Esophagus muscularis mucosa (tissue), 4 donors: ENCODE results near the gene ST6GALNAC6. TPM values are rescaled to one million over a fixed set of nuclear protein-coding genes. Genes with fewer than 3 reads are reported as not detected.

Experiments
- DNase-seq: peaks from one replicate; pipeline ENCODE4 v3.0.0-alpha.2; 2017; ENCODE audit errors: extremely low spot score
- H3K27ac ChIP-seq, 4 donors: fragments of 200-600 bp; sonication (generic); replicated peaks in 1 of 4; 1 replicate in 3 of 4; 2 replicates in 1 of 4; pipeline ENCODE4 v1.5.1; 2016 to 2019; ENCODE audit warnings: mild to moderate bottlenecking in 1 of 4
- H3K27me3 ChIP-seq, 4 donors: fragments of 200-600 bp; sonication (generic); one replicate each; pipeline versions ENCODE4 v1.5.1 to v1.6.0; 2016 to 2019
- H3K36me3 ChIP-seq, 4 donors: fragments of 200-600 bp; sonication (generic); one replicate each; pipeline ENCODE4 v1.5.1; 2016 to 2019
- H3K4me1 ChIP-seq, 4 donors: fragments of 200-600 bp; sonication (generic); one replicate each; pipeline ENCODE4 v1.5.1; 2016 to 2019
- H3K4me3 ChIP-seq, 4 donors: fragments of 200-600 bp; sonication (generic); 1 replicate in 2 of 4; 2 replicates in 2 of 4; pipeline ENCODE4 v1.5.1; 2016 to 2019; ENCODE audit warnings: mild to moderate bottlenecking in 4 of 4, moderate library complexity in 1 of 4
- H3K9me3 ChIP-seq, 4 donors: fragments of 200-600 bp; sonication (generic); 1 replicate in 3 of 4; 2 replicates in 1 of 4; pipeline ENCODE4 v1.5.1; 2016 to 2019
- CTCF ChIP-seq, 3 experiments: fragments of 200-600 bp in 2 of 3; fragments of 450-650 bp in 1 of 3; sonication (generic) in 2 of 3; IDR thresholded peaks; one replicate each; pipeline ENCODE4 v1.5.1; 2017 to 2019; ENCODE audit warnings: antibody characterized with exemption in 3 of 3, mild to moderate bottlenecking in 2 of 3, moderate library complexity in 1 of 3
- EP300 ChIP-seq: sonication (generic); formaldehyde crosslinking; IDR thresholded peaks from one replicate; pipeline ENCODE4 v1.6.1; 2017; ENCODE audit warnings: antibody characterized with exemption
- POLR2A ChIP-seq: fragments of 450-650 bp; IDR thresholded peaks from one replicate; pipeline ENCODE4 v1.6.1; 2017; ENCODE audit warnings: antibody characterized with exemption, moderate library complexity, mild to moderate bottlenecking, low read depth
- POLR2AphosphoS5 ChIP-seq, 2 donors: sonication (generic); formaldehyde crosslinking; IDR thresholded peaks; one replicate each; pipeline ENCODE4 v1.6.1; 2017; ENCODE audit warnings: antibody characterized with exemption in 2 of 2
- WGBS: methylation state at CpG from one replicate; pipeline ENCODE4 v1.1.5; 2018; 5-methylcytosine and 5-hydroxymethylcytosine counted together
- intact Hi-C: fragments of 100-400 bp; cut with DNase I; formaldehyde crosslinking; loops from one replicate; pipeline ENCODE4 v1.15.1; 2023
- total RNA-seq, 4 donors: library from RNA; depleted of rRNA; stranded (reverse); fragments of >200 nt; gene quantifications; one replicate each; pipeline versions ENCODE4 v1.1.0 to v1.2.1, GENCODE V29; 2016

The ST6GALNAC6 gene
- total RNA-seq, 4 donors from 2014 or later = 95.9 to 169 (median 125) TPM

DNA sequence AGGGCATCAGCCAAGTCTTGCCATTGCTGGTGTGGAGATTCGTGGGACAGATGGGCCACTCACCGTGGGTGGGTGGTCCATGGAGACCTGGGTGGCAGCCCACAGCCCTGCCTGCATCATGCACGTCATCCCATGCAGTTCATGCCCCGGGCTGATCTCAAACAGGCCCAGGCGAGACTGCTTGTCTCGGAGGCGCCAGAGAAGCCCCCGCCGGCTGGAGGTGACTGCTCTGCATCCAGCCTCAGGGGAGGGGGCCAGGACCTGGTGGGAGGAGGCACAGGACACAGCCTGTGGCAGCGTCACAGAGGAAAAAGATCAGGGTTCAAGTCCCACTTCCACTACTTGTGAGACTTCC lies 30.2 kb upstream of the ST6GALNAC6 start:
- Histone ChIP-seq H3K4me1 (peaks cover 31 to 44% (median 41%) of the 10 kb centered on the region in 4 donors), H3K27me3 (peaks cover 0 to 56% (median 24%) of the 10 kb centered on the region in 4 donors), H3K4me3 (no peak overlapping the region), H3K36me3 (peaks cover 0 to 11% (median 2%) of the 10 kb centered on the region in 4 donors), H3K27ac (no peak overlapping the region), H3K9me3 (no peaks in the 10 kb centered on the region)
- DNase-seq = no peak
- intact Hi-C loops = loop anchor here (10.0 kb wide), 1 partner anchor 425 kb away; no protein-coding TSS in a partner anchor
- no peak for TF ChIP-seq CTCF (IDR thresholded peaks at IDR 0.05)
- no peak for TF ChIP-seq POLR2AphosphoS5 (IDR thresholded peaks at IDR 0.05)
- no peak for TF ChIP-seq EP300
- TF ChIP-seq POLR2A = no peak
- 68% methylated on average over 6 of the region's 10 CpGs for WGBS

DNA sequence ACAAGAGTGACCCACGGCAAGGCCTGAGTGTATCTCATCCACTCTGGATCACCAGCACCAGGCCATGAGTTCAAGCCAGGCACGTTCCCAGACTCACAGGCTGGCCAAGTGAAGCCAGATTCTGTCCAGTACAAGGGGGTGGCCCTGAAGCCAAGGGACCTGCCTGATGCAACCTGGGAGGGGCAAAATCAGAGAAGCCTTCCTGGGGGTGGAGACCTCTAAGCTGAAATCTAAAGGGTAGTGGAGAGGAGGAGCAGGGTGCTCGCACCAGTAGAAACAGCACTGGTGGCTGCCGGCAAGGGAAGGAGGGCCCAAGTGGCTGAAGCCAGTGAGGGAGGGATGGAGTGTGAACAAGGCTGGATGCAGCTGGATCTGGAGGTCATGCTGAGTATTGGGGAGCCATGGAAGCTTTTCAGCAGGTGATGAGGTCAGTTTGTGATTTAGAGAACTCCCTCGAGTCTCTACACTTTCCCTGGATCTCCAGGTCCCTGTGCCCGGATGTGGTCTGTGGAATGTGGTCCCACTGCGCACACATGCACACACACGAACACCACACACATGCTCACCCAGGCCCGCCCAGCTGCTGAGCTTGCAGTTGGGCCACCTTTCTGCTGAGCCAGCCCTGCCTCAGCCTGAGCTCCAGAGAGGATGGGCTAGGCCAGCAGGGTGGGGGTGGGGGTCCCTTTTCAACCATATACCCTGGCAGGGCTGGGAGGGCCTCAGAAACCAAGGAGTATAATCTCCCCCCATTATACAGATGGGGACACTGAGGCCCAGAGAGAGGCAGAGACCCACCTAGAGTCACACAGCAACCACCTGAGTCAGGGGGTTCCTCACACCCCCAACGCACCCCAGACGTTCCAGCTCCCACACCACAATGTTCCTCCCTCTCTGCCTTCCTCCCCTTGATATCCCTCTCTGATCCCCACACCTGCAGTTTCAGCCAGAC lies 29.5 kb upstream of the ST6GALNAC6 start:
- 72% methylated on average over 9 of the region's 11 CpGs for WGBS
- H3K27ac ChIP-seq = no peak overlapping the region
- no peak for DNase-seq
- peaks cover 0 to 62% (median 24%) of the 10 kb centered on the region in 4 donors for H3K27me3 ChIP-seq
- H3K4me1 ChIP-seq = peaks cover 31 to 44% (median 41%) of the 10 kb centered on the region in 4 donors
- H3K9me3 ChIP-seq = no peaks in the 10 kb centered on the region
- TF ChIP-seq POLR2AphosphoS5 (IDR thresholded peaks at IDR 0.05) = no peak
- TF ChIP-seq EP300 = no peak
- no peak for TF ChIP-seq CTCF (IDR thresholded peaks at IDR 0.05)
- TF ChIP-seq POLR2A = no peak
- peaks cover 0 to 5% (median 0%) of the 10 kb centered on the region in 4 donors for H3K36me3 ChIP-seq
- intact Hi-C loops = loop anchor here (10.0 kb wide), 1 partner anchor 424 kb away; no protein-coding TSS in a partner anchor
- H3K4me3 ChIP-seq = no peak overlapping the region

DNA sequence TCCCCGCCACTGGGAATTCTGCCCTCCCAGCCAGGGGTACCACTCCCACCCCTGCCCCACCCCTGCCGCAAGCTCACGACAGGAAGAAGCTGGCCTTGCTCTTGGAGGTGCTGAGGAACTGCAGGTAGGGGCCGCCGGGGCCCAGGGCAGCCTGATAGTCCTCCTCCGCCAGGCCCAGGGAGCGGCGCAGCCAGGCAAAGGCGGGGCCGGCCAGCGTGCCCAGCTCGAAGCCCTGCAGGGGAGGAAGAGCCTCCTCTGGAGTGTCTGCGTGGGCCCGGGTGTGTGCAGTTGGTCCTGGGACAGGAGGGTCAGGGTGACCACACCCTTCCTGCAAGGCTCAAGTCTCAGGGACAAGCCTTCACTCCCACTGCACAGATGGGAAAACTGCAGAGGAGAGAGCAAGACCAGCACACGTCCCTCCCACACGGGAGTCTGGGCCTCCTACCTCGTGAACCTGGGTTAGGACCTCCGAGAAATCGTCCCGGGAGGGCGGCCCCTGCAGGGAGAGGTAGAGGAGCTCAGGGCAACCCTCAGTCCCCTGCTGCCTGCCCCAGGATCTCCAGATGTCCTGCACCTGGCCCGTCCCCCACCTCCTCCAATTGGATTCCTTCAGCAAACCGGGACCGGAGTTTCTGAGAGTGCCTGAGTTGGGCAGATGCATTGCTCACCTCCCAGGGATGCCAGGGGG lies 28.7 kb upstream of the ST6GALNAC6 start:
- H3K4me3 ChIP-seq = no peak overlapping the region
- H3K4me1 ChIP-seq = peaks cover 31 to 44% (median 41%) of the 10 kb centered on the region in 4 donors
- H3K9me3 ChIP-seq = no peaks in the 10 kb centered on the region
- no peak overlapping the region for H3K27ac ChIP-seq
- peaks cover 0 to 3% (median 0%) of the 10 kb centered on the region in 4 donors for H3K36me3 ChIP-seq
- TF ChIP-seq POLR2A (no peak), POLR2AphosphoS5 (IDR thresholded peaks at IDR 0.05) (no peak), CTCF (IDR thresholded peaks at IDR 0.05) (no peak), EP300 (no peak)
- WGBS = 25% methylated on average over 8 of the region's 24 CpGs
- peaks cover 0 to 69% (median 24%) of the 10 kb centered on the region in 4 donors for H3K27me3 ChIP-seq
- no peak for DNase-seq
- intact Hi-C loops = loop anchor here (10.0 kb wide), 1 partner anchor 423 kb away; no protein-coding TSS in a partner anchor

- intact Hi-C loops = loop anchor here (10.0 kb wide), 1 partner anchor 423 kb away; no protein-coding TSS in a partner anchor
- TF ChIP-seq POLR2AphosphoS5 (IDR thresholded peaks at IDR 0.05) (no peak), EP300 (no peak), CTCF (IDR thresholded peaks at IDR 0.05) (no peak), POLR2A (no peak)
- Histone ChIP-seq H3K4me3 (peak overlapping the region; percentile 15 to 42 (median 22)), H3K4me1 (peaks cover 31 to 44% (median 41%) of the 10 kb centered on the region in 4 donors), H3K36me3 (no peaks in the 10 kb centered on the region), H3K9me3 (no peaks in the 10 kb centered on the region), H3K27me3 (peaks cover 0 to 69% (median 24%) of the 10 kb centered on the region in 4 donors), H3K27ac (no peak overlapping the region)
- no peak for DNase-seq
- 6% methylated on average over 22 of the region's 56 CpGs for WGBS
Measured at GRCh38 chr9:127927201-127927987, 28.0 kb upstream of the ST6GALNAC6 start.
